Measurements from ENCODE around the gene RAB40B. TPM values are rescaled to one million over a fixed set of nuclear protein-coding genes. Genes with fewer than 3 reads are reported as not detected.

Gene RAB40B
- total and polyA plus RNA-seq, 2 donors (not counting 1 experiment from before 2014, with no cell fraction given): 4.7 to 8.0 TPM

DNA sequence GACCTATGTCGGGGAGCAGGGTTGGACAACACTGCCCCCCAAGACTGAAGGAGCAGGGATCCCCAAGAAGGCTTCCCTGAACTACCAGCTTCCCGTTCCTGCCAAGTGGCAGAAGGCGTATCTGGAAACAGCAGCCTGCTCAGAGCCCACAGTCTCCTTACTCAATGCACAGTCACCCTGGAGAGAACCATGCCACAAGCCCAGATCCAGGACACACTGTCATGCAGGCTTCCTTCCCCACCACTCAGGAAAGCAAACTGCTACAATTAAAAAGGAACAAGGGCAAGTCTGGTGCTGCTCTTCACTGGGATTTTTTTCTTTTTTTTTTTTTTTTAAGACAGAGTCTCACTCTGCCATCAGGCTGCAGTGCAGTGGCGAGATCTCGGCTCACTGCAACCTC lies 58.5 kb downstream of the RAB40B start:
- no peak for TF ChIP-seq EZH2 (IDR thresholded peaks at IDR 0.05; ENCODE audit: borderline replicate concordance, insufficient read depth, low read depth, low read length, poor library complexity, severe bottlenecking)
- TF ChIP-seq, protein P1, sequence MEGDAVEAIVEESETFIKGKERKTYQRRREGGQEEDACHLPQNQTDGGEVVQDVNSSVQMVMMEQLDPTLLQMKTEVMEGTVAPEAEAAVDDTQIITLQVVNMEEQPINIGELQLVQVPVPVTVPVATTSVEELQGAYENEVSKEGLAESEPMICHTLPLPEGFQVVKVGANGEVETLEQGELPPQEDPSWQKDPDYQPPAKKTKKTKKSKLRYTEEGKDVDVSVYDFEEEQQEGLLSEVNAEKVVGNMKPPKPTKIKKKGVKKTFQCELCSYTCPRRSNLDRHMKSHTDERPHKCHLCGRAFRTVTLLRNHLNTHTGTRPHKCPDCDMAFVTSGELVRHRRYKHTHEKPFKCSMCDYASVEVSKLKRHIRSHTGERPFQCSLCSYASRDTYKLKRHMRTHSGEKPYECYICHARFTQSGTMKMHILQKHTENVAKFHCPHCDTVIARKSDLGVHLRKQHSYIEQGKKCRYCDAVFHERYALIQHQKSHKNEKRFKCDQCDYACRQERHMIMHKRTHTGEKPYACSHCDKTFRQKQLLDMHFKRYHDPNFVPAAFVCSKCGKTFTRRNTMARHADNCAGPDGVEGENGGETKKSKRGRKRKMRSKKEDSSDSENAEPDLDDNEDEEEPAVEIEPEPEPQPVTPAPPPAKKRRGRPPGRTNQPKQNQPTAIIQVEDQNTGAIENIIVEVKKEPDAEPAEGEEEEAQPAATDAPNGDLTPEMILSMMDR (IDR thresholded peaks at IDR 0.05): no peak
- H3K27ac Mint-ChIP-seq: no peak overlapping the region
- peaks cover 16% of the 10 kb centered on the region for H3K4me1 Mint-ChIP-seq
- POLR2A ChIA-PET: no interaction called here
- H3K9me3 Mint-ChIP-seq (ENCODE audit: insufficient read depth): no peaks in the 10 kb centered on the region
- Histone ChIP-seq H3K4me1 (ENCODE audit: control insufficient read depth in 2 of 2, insufficient read depth in 2 of 2, low read length in 2 of 2) (no peaks in the 10 kb centered on the region), H3K9ac (ENCODE audit: low read length) (no peak overlapping the region), H3K27ac (ENCODE audit: low read length in 2 of 2) (no peak overlapping the region), H3K36me3 (replicated peaks in 1 of 2; ENCODE audit: control extremely low read depth in 1 of 2, control insufficient read depth in 1 of 2, extremely low read depth in 1 of 2, insufficient read depth in 2 of 2, low read length in 1 of 2) (peaks cover 3 to 60% of the 10 kb centered on the region in 2 experiments), H3K4me2 (replicated peaks; ENCODE audit: low read depth, low read length, poor library complexity, severe bottlenecking) (no peak overlapping the region), H3K27me3 (replicated peaks in 1 of 4; ENCODE audit: control extremely low read depth in 1 of 4, control insufficient read depth in 3 of 4, insufficient read depth in 4 of 4, low read length in 3 of 4) (no peaks in the 10 kb centered on the region), H2AFZ (ENCODE audit: insufficient read depth, low read depth, low read length, poor library complexity, severe bottlenecking) (no peak overlapping the region), H3K4me3 (ENCODE audit: control extremely low read depth in 1 of 5, extremely low read depth in 1 of 5, insufficient read depth in 1 of 5, low read depth in 2 of 5, low read length in 4 of 5) (no peak overlapping the region), H4K20me1 (ENCODE audit: control insufficient read depth, insufficient read depth, low read length, poor library complexity, severe bottlenecking) (peaks cover 87% of the 10 kb centered on the region), H3K9me3 (ENCODE audit: control extremely low read depth in 1 of 3, control insufficient read depth in 2 of 3, insufficient read depth in 1 of 3, low read length in 2 of 3) (peaks cover 0 to 4% (median 0%) of the 10 kb centered on the region in 3 donors), H3K79me2 (ENCODE audit: control insufficient read depth, insufficient read depth, low read length) (peaks cover 99% of the 10 kb centered on the region)
- no peak for ATAC-seq (ENCODE audit: low read depth)
- no peak for DNase-seq
- intact Hi-C loops (cut with micrococcal nuclease): no loop called here
- 86% methylated on average over 3 of the region's 5 CpGs for WGBS (ENCODE audit: insufficient coverage)
- no peaks in the 10 kb centered on the region for H3K27me3 Mint-ChIP-seq
- no peak overlapping the region for H3K4me3 Mint-ChIP-seq
- CTCF ChIA-PET: no interaction called here

DNA sequence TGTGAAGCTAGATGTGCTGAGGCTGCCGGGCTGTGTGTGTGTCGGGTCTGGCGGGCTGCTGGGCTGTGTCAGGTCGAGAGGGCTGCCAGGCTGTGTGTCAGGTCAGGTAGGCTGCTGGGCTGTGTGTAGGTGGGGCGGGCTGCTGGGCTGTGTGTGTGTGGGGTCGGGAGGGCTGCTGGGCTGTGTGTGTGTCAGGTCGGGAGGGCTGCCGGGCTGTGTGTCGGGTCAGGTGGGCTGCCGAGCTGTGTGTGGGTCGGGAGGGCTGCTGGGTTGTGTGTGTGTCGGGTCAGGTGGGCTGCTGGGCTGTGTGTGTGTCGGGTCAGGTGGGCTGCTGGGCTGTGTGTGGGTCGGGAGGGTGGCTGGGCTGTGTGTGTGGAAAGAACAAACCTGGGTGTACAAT lies 58.9 kb downstream of the RAB40B start:
- ATAC-seq (ENCODE audit: low read depth) (no peak), DNase-seq (no peak)
- ChIA-PET POLR2A (no interaction called here), CTCF (no interaction called here)
- Histone ChIP-seq H3K9me3 (ENCODE audit: control extremely low read depth in 1 of 3, control insufficient read depth in 2 of 3, insufficient read depth in 1 of 3, low read length in 2 of 3) (peaks cover 0 to 4% (median 0%) of the 10 kb centered on the region in 3 donors), H3K4me2 (replicated peaks; ENCODE audit: low read depth, low read length, poor library complexity, severe bottlenecking) (no peak overlapping the region), H2AFZ (ENCODE audit: insufficient read depth, low read depth, low read length, poor library complexity, severe bottlenecking) (no peak overlapping the region), H3K9ac (ENCODE audit: low read length) (no peak overlapping the region), H3K36me3 (replicated peaks in 1 of 2; ENCODE audit: control extremely low read depth in 1 of 2, control insufficient read depth in 1 of 2, extremely low read depth in 1 of 2, insufficient read depth in 2 of 2, low read length in 1 of 2) (peaks cover 3 to 63% of the 10 kb centered on the region in 2 experiments), H4K20me1 (ENCODE audit: control insufficient read depth, insufficient read depth, low read length, poor library complexity, severe bottlenecking) (peaks cover 86% of the 10 kb centered on the region), H3K4me3 (ENCODE audit: control extremely low read depth in 1 of 5, extremely low read depth in 1 of 5, insufficient read depth in 1 of 5, low read depth in 2 of 5, low read length in 4 of 5) (no peak overlapping the region), H3K79me2 (ENCODE audit: control insufficient read depth, insufficient read depth, low read length) (peaks cover 99% of the 10 kb centered on the region), H3K27ac (ENCODE audit: low read length in 2 of 2) (no peak overlapping the region), H3K4me1 (ENCODE audit: control insufficient read depth in 2 of 2, insufficient read depth in 2 of 2, low read length in 2 of 2) (no peaks in the 10 kb centered on the region), H3K27me3 (replicated peaks in 1 of 4; ENCODE audit: control extremely low read depth in 1 of 4, control insufficient read depth in 3 of 4, insufficient read depth in 4 of 4, low read length in 3 of 4) (no peaks in the 10 kb centered on the region)
- peaks cover 19% of the 10 kb centered on the region for H3K4me1 Mint-ChIP-seq
- intact Hi-C loops (cut with micrococcal nuclease): no loop called here
- H3K9me3 Mint-ChIP-seq (ENCODE audit: insufficient read depth): no peaks in the 10 kb centered on the region
- H3K27ac Mint-ChIP-seq: no peak overlapping the region
- WGBS (ENCODE audit: insufficient coverage): 91% methylated on average over 14 of the region's 14 CpGs
- H3K27me3 Mint-ChIP-seq: no peaks in the 10 kb centered on the region
- TF ChIP-seq, protein P1 (IDR thresholded peaks at IDR 0.05): no peak
- TF ChIP-seq EZH2 (IDR thresholded peaks at IDR 0.05; ENCODE audit: borderline replicate concordance, insufficient read depth, low read depth, low read length, poor library complexity, severe bottlenecking): no peak
- no peak overlapping the region for H3K4me3 Mint-ChIP-seq

Data from B cell (primary cell).